ENCODE data around the gene SAP30.

The SAP30 gene

GRCh38 chr4:173367285-173367684 is 3.5 kb upstream of the SAP30 start:
- DNase-seq (ENCODE audit: low read depth in 3 of 3) = no peak

GRCh38 chr4:173367946-173368345 is 2.8 kb upstream of the SAP30 start:
- DNase-seq (ENCODE audit: low read depth in 3 of 3) = no peak

GRCh38 chr4:173370130-173370476 is 651 bp upstream of the SAP30 start:
- DNase-seq (ENCODE audit: low read depth in 3 of 3) = peak in 2 of 3 experiments; percentile 32 to 35

- DNase-seq (ENCODE audit: low read depth in 3 of 3) = peak in 2 of 3 experiments; percentile 2 to 14
Observed at GRCh38 chr4:173371292-173372192, 788 bp downstream of the SAP30 start.

- no peak for DNase-seq (ENCODE audit: low read depth in 3 of 3)
Observed at GRCh38 chr4:173374588-173374987, 3.8 kb downstream of the SAP30 start.

GRCh38 chr4:173379929-173380328 is 9.2 kb downstream of the SAP30 start:
- no peak for DNase-seq (ENCODE audit: low read depth in 3 of 3)

- no peak for DNase-seq (ENCODE audit: low read depth in 3 of 3)
Observed at GRCh38 chr4:173380987-173381386, 10.2 kb downstream of the SAP30 start.

- no peak for DNase-seq (ENCODE audit: low read depth in 3 of 3)
Observed at GRCh38 chr4:173381610-173382009, 10.9 kb downstream of the SAP30 start.

GRCh38 chr4:173382349-173382748 is 11.6 kb downstream of the SAP30 start:
- DNase-seq (ENCODE audit: low read depth in 3 of 3) = no peak

- no peak for DNase-seq (ENCODE audit: low read depth in 3 of 3)
Observed at GRCh38 chr4:173386751-173387150, 16.0 kb downstream of the SAP30 start.

GRCh38 chr4:173391701-173392100 is 20.9 kb downstream of the SAP30 start:
- no peak for DNase-seq (ENCODE audit: low read depth in 3 of 3)

GRCh38 chr4:173397604-173398003 is 26.9 kb downstream of the SAP30 start:
- DNase-seq (ENCODE audit: low read depth in 3 of 3) = no peak

- no peak for DNase-seq (ENCODE audit: low read depth in 3 of 3)
Observed at GRCh38 chr4:173398220-173398619, 27.5 kb downstream of the SAP30 start.

GRCh38 chr4:173398779-173399415 is 28.1 kb downstream of the SAP30 start, which contains the start of gene SCRG1:
Gene SCRG1 (minus strand): TSS chr4:173399116. CDS start chr4:173391414, 7,702 bp downstream.
- DNase-seq (ENCODE audit: low read depth in 3 of 3) = no peak

GRCh38 chr4:173401063-173401462 is 30.3 kb downstream of the SAP30 start:
- DNase-seq (ENCODE audit: low read depth in 3 of 3) = no peak

GRCh38 chr4:173403051-173403450 is 32.3 kb downstream of the SAP30 start:
- DNase-seq (ENCODE audit: low read depth in 3 of 3) = no peak

GRCh38 chr4:173404296-173404865 is 33.6 kb downstream of the SAP30 start:
- no peak for DNase-seq (ENCODE audit: low read depth in 3 of 3)

- DNase-seq (ENCODE audit: low read depth in 3 of 3) = no peak
Observed at GRCh38 chr4:173405840-173406606, 35.3 kb downstream of the SAP30 start.

- no peak for DNase-seq (ENCODE audit: low read depth in 3 of 3)
Observed at GRCh38 chr4:173410079-173410478, 39.3 kb downstream of the SAP30 start.

GRCh38 chr4:173411106-173411693 is 40.4 kb downstream of the SAP30 start:
- DNase-seq (ENCODE audit: low read depth in 3 of 3) = no peak

- no peak for DNase-seq (ENCODE audit: low read depth in 3 of 3)
Observed at GRCh38 chr4:173413036-173413435, 42.3 kb downstream of the SAP30 start.

- no peak for DNase-seq (ENCODE audit: low read depth in 3 of 3)
Observed at GRCh38 chr4:173414456-173414855, 43.7 kb downstream of the SAP30 start.

Data from stimulated activated CD4-positive, alpha-beta T cell treated with anti-CD3 and anti-CD28 coated beads, TNF-alpha, amount 100 ng/mL, for 4 hours (primary cell).